H1 (cell line): Measurements from ENCODE around the gene C1orf174. TPM values are rescaled to one million over a fixed set of nuclear protein-coding genes. Genes with fewer than 3 reads are reported as not detected.

Source experiments
- CTCF ChIA-PET: fragments of 300-600 bp; sonication (Branson Sonifier 250); formaldehyde crosslinking; loops from one replicate; lab custom pipeline; 2021; ENCODE audit not compliant: partially characterized antibody; lab: Charles Lee
- POLR2A ChIA-PET: fragments of 300-600 bp; sonication (Branson Sonifier 250); formaldehyde crosslinking; loops from one replicate; lab custom pipeline; 2021; ENCODE audit warnings: inconsistent platforms; ENCODE audit not compliant: partially characterized antibody; lab: Charles Lee
- DNase-seq, 2 experiments: peaks; one replicate each; pipeline versions ENCODE4 v3.0.0 to v3.0.0-alpha.2; 2010 to 2022; ENCODE audit warnings: low spot score in 2 of 2, low read depth in 1 of 2, mixed read lengths in 1 of 2
- FAIRE-seq: peaks from 2 replicates; lab custom pipeline; 2011; peaks lifted over from hg19 to GRCh38; lab: Jason Lieb, UNC
- H2AFZ ChIP-seq: 2 replicates; pipeline ENCODE4 v1.8.1; 2012; ENCODE audit warnings: low read length, inconsistent platforms
- H2AK5ac ChIP-seq: 2 replicates; pipeline ENCODE4 v1.6.1; 2013; ENCODE audit warnings: low read depth, low read length
- H2BK120ac ChIP-seq: replicated peaks from 2 replicates; pipeline ENCODE3; 2013; ENCODE audit warnings: low read depth, low read length, inconsistent platforms
- H2BK12ac ChIP-seq: 2 replicates; pipeline ENCODE4 v1.6.1; 2013; ENCODE audit warnings: low read depth, low read length
- H2BK15ac ChIP-seq: 2 replicates; pipeline ENCODE4 v1.6.1; 2013; ENCODE audit warnings: low read length
- H2BK20ac ChIP-seq: 2 replicates; pipeline ENCODE4 v1.6.1; 2013; ENCODE audit warnings: low read length
- H2BK5ac ChIP-seq: 2 replicates; pipeline ENCODE4 v1.6.1; 2013; ENCODE audit warnings: low read depth, low read length
- H3K14ac ChIP-seq: 2 replicates; pipeline ENCODE4 v1.6.1; 2013; ENCODE audit warnings: inconsistent platforms; ENCODE audit not compliant: insufficient read length
- H3K18ac ChIP-seq: 2 replicates; pipeline ENCODE4 v1.6.1; 2013; ENCODE audit warnings: low read length; ENCODE audit errors: extremely low read depth
- H3K23ac ChIP-seq: 2 replicates; pipeline ENCODE4 v1.6.1; 2013; ENCODE audit warnings: inconsistent platforms; ENCODE audit not compliant: insufficient read length
- H3K23me2 ChIP-seq: 2 replicates; pipeline ENCODE4 v1.6.1; 2013; ENCODE audit warnings: low read depth, low read length
- H3K27ac ChIP-seq: 2 replicates; pipeline ENCODE4 v1.6.1; 2011; ENCODE audit warnings: low read depth, low read length, inconsistent platforms
- H3K27me3 ChIP-seq, 4 experiments: replicated peaks in 1 of 4; 1 replicate in 1 of 4; 2 replicates in 3 of 4; pipeline versions ENCODE4 v1.6.1 to v1.8.1; 2011 to 2013; ENCODE audit warnings: low read length in 3 of 4, mild to moderate bottlenecking in 3 of 4, inconsistent platforms in 2 of 4, mixed read lengths in 2 of 4, moderate library complexity in 1 of 4; ENCODE audit not compliant: control insufficient read depth in 3 of 4, insufficient read depth in 3 of 4; ENCODE audit errors: extremely low read depth in 1 of 4
- H3K36me3 ChIP-seq, 4 experiments: 2 replicates each; pipeline versions ENCODE4 v1.6.1 to v1.8.1; 2011 to 2013; ENCODE audit warnings: mild to moderate bottlenecking in 4 of 4, low read length in 3 of 4, moderate library complexity in 2 of 4, control low read depth in 1 of 4, inconsistent platforms in 1 of 4; ENCODE audit not compliant: insufficient read depth in 4 of 4, control insufficient read depth in 2 of 4
- H3K4ac ChIP-seq: replicated peaks from 2 replicates; pipeline ENCODE3; 2013; ENCODE audit warnings: low read length, low read depth, mixed read lengths, inconsistent platforms; ENCODE audit not compliant: insufficient read length
- H3K4me1 ChIP-seq, 4 experiments: replicated peaks in 1 of 4; 1 replicate in 1 of 4; 2 replicates in 3 of 4; pipeline versions ENCODE4 v1.6.1 to v1.8.1; 2011 to 2013; ENCODE audit warnings: low read length in 3 of 4, inconsistent platforms in 2 of 4, mixed read lengths in 1 of 4; ENCODE audit not compliant: insufficient read depth in 4 of 4, control insufficient read depth in 3 of 4
- H3K4me2 ChIP-seq, 2 experiments: 2 replicates each; pipeline versions ENCODE4 v1.6.1 to v1.8.1; 2011 to 2013; ENCODE audit warnings: low read depth in 2 of 2, low read length in 2 of 2, control low read depth in 1 of 2, inconsistent platforms in 1 of 2, mild to moderate bottlenecking in 1 of 2; ENCODE audit not compliant: insufficient read depth in 1 of 2
- H3K4me3 ChIP-seq, 4 experiments: fragments of 200-600, 300-600 bp in 1 of 4; sonication (generic), shearing (Covaris generic), sonication (Bioruptor Twin) in 1 of 4; 2 replicates each; pipeline versions ENCODE4 v1.5.1 to v1.8.1; 2011 to 2016; ENCODE audit warnings: low read length in 4 of 4, low read depth in 3 of 4, control low read depth in 2 of 4, inconsistent platforms in 2 of 4, mild to moderate bottlenecking in 2 of 4, mixed read lengths in 1 of 4, moderate library complexity in 1 of 4; ENCODE audit not compliant: insufficient read depth in 2 of 4; ENCODE audit errors: extremely low read depth in 1 of 4
- H3K56ac ChIP-seq: replicated peaks from 2 replicates; pipeline ENCODE3; 2013; ENCODE audit warnings: low read depth, mild to moderate bottlenecking, mixed read lengths, low read length, inconsistent platforms; ENCODE audit not compliant: insufficient read length
- H3K79me1 ChIP-seq: 2 replicates; pipeline ENCODE4 v1.6.1; 2013; ENCODE audit warnings: low read depth, low read length, control low read depth
- H3K79me2 ChIP-seq, 2 experiments: 2 replicates each; pipeline versions ENCODE4 v1.6.1 to v1.8.1; 2012 to 2013; ENCODE audit warnings: low read length in 2 of 2, mild to moderate bottlenecking in 2 of 2, inconsistent platforms in 1 of 2; ENCODE audit not compliant: insufficient read depth in 2 of 2, control insufficient read depth in 1 of 2
- H3K9ac ChIP-seq, 4 experiments: replicated peaks in 1 of 4; 1 replicate in 1 of 4; 2 replicates in 3 of 4; pipeline versions ENCODE4 v1.6.1 to v1.8.1; 2011 to 2013; ENCODE audit warnings: low read depth in 3 of 4, low read length in 3 of 4, control low read depth in 2 of 4, mild to moderate bottlenecking in 2 of 4, moderate library complexity in 2 of 4, inconsistent platforms in 1 of 4; ENCODE audit errors: extremely low read depth in 1 of 4
- H3K9me3 ChIP-seq, 2 experiments: 2 replicates each; pipeline versions ENCODE4 v1.6.1 to v1.8.1; 2012 to 2013; ENCODE audit warnings: mild to moderate bottlenecking in 2 of 2, moderate library complexity in 2 of 2, control low read depth in 1 of 2, inconsistent platforms in 1 of 2, low read depth in 1 of 2, low read length in 1 of 2, mixed read lengths in 1 of 2; ENCODE audit not compliant: insufficient read depth in 2 of 2
- H4K20me1 ChIP-seq, 2 experiments: replicated peaks in 1 of 2; 2 replicates each; pipeline versions ENCODE3 to v1.8.1; 2011 to 2013; ENCODE audit warnings: inconsistent platforms in 2 of 2, low read length in 2 of 2, mild to moderate bottlenecking in 1 of 2; ENCODE audit not compliant: insufficient read depth in 2 of 2, control insufficient read depth in 1 of 2
- H4K5ac ChIP-seq: 2 replicates; pipeline ENCODE4 v1.6.1; 2013; ENCODE audit warnings: low read length, low read depth, mixed read lengths, inconsistent platforms; ENCODE audit not compliant: insufficient read length
- H4K8ac ChIP-seq: 2 replicates; pipeline ENCODE4 v1.8.0; 2013; ENCODE audit warnings: mild to moderate bottlenecking, moderate library complexity, low read length, inconsistent platforms; ENCODE audit not compliant: insufficient read depth; ENCODE audit errors: extremely low read depth
- H4K91ac ChIP-seq: replicated peaks from 2 replicates; pipeline ENCODE3; 2013; ENCODE audit warnings: low read length, mixed read lengths, inconsistent platforms; ENCODE audit not compliant: insufficient read length
- CBX5 ChIP-seq: fragments of 300-800, 300-1000 bp; sonication (generic); IDR thresholded peaks from 2 replicates; pipeline ENCODE4 v1.7.1; 2016; ENCODE audit warnings: antibody characterized with exemption, low read length, low read depth
- MAX ChIP-seq: IDR thresholded peaks from 2 replicates; pipeline ENCODE4 v1.6.1; 2012; ENCODE audit warnings: inconsistent platforms
- NANOG ChIP-seq: IDR thresholded peaks from 2 replicates; pipeline ENCODE4 v1.6.1; 2011; ENCODE audit warnings: low read length, low read depth, mild to moderate bottlenecking, inconsistent platforms; ENCODE audit not compliant: insufficient read depth, poor library complexity, severe bottlenecking
- POLR2AphosphoS5 ChIP-seq: IDR thresholded peaks from 2 replicates; pipeline ENCODE4 v1.6.1; 2011; ENCODE audit warnings: low read depth, low read length
- POU5F1 ChIP-seq: IDR thresholded peaks from 2 replicates; pipeline ENCODE4 v1.6.1; 2011; ENCODE audit warnings: low read depth, mild to moderate bottlenecking, low read length, moderate library complexity
- RBBP5 ChIP-seq: IDR thresholded peaks from 2 replicates; pipeline ENCODE4 v1.7.1; 2012; ENCODE audit warnings: low read depth, mild to moderate bottlenecking, inconsistent platforms, low read length, moderate library complexity, borderline replicate concordance
- SIX5 ChIP-seq: IDR thresholded peaks from 2 replicates; pipeline ENCODE4 v1.6.1; 2011; ENCODE audit warnings: mild to moderate bottlenecking, low read depth, low read length
- SP1 ChIP-seq: IDR thresholded peaks from 2 replicates; pipeline ENCODE4 v1.6.1; 2011; ENCODE audit warnings: low read depth, low read length
- SUZ12 ChIP-seq: fragments of 200-600 bp; sonication (generic); IDR thresholded peaks from 2 replicates; pipeline ENCODE4 v1.6.1; 2012; ENCODE audit warnings: mild to moderate bottlenecking, inconsistent platforms, low read length, moderate library complexity, mixed read lengths
- WGBS, 2 experiments: shearing (Covaris generic) in 1 of 2; methylation state at CpG; one replicate each; pipeline versions ENCODE4 v1.1.6 to v1.1.7; 2013 to 2015; ENCODE audit warnings: low lambda C conversion rate in 2 of 2, mixed read lengths in 2 of 2, inconsistent platforms in 1 of 2, low coverage in 1 of 2, missing lambda C conversion rate in 1 of 2; ENCODE audit not compliant: insufficient replicate concordance in 2 of 2, insufficient coverage in 1 of 2, insufficient read length in 1 of 2; ENCODE audit errors: extremely low coverage in 1 of 2, missing lambda C conversion rate in 1 of 2; 5-methylcytosine and 5-hydroxymethylcytosine counted together
- polyA plus RNA-seq, 7 experiments: library from polyadenylated mRNA; depleted of rRNA in 3 of 7; stranded (reverse) in 5 of 7; unstranded in 2 of 7; fragments of >200 nt in 5 of 7; fragments of 200-250 nt in 2 of 7; gene quantifications; 1 replicate in 5 of 7; 2 replicates in 1 of 7; 4 replicates in 1 of 7; pipeline versions ENCODE4 v1.2.1 to v1.2.3, GENCODE V29; 2011 to 2013; ENCODE audit warnings: missing spikeins in 2 of 7, mixed read lengths in 2 of 7
- total RNA-seq: library from RNA; stranded (reverse); fragmentation: NEBNext Ultra II Directional; extraction: Animal tissue kit (Norgen Biotek cat#: 25700); gene quantifications from 2 replicates; pipeline ENCODE4 v1.2.1, GENCODE V29; 2021

Gene C1orf174
- total and polyA plus RNA-seq, 2 of the 8 experiments (the other 6 are each of a cell fraction or from before 2014, with no cell fraction given) = 28.4 to 32.4 TPM

GRCh38 chr1:3906672-3907020 is 6.6 kb upstream of the C1orf174 start:
- Histone ChIP-seq H3K9me3 (no peaks in the 10 kb centered on the region), H3K4ac (no peak overlapping the region), H3K4me1 (peaks cover 0 to 15% (median 9%) of the 10 kb centered on the region in 4 experiments; a peak in 3 of 7 replicates), H3K79me2 (no peaks in the 10 kb centered on the region), H4K5ac (no peak overlapping the region), H2BK12ac (no peak overlapping the region), H4K91ac (no peak overlapping the region), H3K27me3 (no peaks in the 10 kb centered on the region), H3K36me3 (no peaks in the 10 kb centered on the region), H3K4me3 (no peak overlapping the region), H2BK5ac (no peak overlapping the region), H2BK20ac (no peak overlapping the region), H3K56ac (no peak overlapping the region), H3K27ac (no peak overlapping the region), H3K9ac (no peak overlapping the region), H2BK15ac (no peak overlapping the region), H3K18ac (no peak overlapping the region), H2BK120ac (no peak overlapping the region), H3K23me2 (no peaks in the 10 kb centered on the region; the same call in 1 of the 2 replicates), H3K79me1 (no peaks in the 10 kb centered on the region; the same call in 1 of the 2 replicates), H2AFZ (no peak overlapping the region), H3K23ac (no peak overlapping the region), H3K4me2 (no peak overlapping the region), H4K8ac (no peak overlapping the region), H3K14ac (no peak overlapping the region), H2AK5ac (no peak overlapping the region), H4K20me1 (no peaks in the 10 kb centered on the region)
- ChIA-PET CTCF (interaction anchor here (0.6 to 1.4 kb wide), 5 partner anchors 10 to 921 kb away, joined by 3 to 5 read pairs (median 3); no protein-coding TSS in a partner anchor), POLR2A (interaction anchor here (1.6 kb wide), 1 partner anchor 49 kb away, joined by 3 read pairs; no protein-coding TSS in a partner anchor)
- DNase-seq (no peak), FAIRE-seq (no peak)
- WGBS, 2 experiments = 86% methylated on average over 7 of the region's 11 CpGs; no CpG with 5 or more reads in 1 of the 2 experiments
- TF ChIP-seq SIX5 = no peak
- no peak for TF ChIP-seq NANOG
- TF ChIP-seq SUZ12 = no peak
- no peak for TF ChIP-seq RBBP5
- no peak for TF ChIP-seq CBX5
- TF ChIP-seq MAX = no peak
- TF ChIP-seq POLR2AphosphoS5 = no peak
- no peak for TF ChIP-seq POU5F1
- TF ChIP-seq SP1 = no peak
